ENCODE data around the gene POU5F1.
"Not testable (repeated sequence)": the region's sequence is repeated elsewhere in the genome, so short reads cannot be mapped to it uniquely, and the experiment has no call there.

Gene POU5F1

DNA sequence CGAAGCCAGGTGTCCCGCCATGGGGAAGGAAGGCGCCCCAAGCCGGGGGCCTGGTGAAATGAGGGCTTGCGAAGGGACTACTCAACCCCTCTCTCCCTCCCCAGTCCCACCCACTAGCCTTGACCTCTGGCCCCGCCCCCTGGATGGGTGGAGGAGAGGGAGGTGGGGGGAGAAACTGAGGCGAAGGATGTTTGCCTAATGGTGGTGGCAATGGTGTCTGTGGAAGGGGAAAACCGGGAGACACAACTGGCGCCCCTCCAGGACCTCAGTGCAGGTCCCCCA is at the start of gene POU5F1:
TSS of gene POU5F1 (minus strand) at position 83 of the 282 bp plus-strand sequence. CDS start at position 21, 62 bp downstream.
- H3K27ac ChIP-seq = no peak within 1 kb of the TSS
- TF ChIP-seq, protein P1, sequence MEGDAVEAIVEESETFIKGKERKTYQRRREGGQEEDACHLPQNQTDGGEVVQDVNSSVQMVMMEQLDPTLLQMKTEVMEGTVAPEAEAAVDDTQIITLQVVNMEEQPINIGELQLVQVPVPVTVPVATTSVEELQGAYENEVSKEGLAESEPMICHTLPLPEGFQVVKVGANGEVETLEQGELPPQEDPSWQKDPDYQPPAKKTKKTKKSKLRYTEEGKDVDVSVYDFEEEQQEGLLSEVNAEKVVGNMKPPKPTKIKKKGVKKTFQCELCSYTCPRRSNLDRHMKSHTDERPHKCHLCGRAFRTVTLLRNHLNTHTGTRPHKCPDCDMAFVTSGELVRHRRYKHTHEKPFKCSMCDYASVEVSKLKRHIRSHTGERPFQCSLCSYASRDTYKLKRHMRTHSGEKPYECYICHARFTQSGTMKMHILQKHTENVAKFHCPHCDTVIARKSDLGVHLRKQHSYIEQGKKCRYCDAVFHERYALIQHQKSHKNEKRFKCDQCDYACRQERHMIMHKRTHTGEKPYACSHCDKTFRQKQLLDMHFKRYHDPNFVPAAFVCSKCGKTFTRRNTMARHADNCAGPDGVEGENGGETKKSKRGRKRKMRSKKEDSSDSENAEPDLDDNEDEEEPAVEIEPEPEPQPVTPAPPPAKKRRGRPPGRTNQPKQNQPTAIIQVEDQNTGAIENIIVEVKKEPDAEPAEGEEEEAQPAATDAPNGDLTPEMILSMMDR (conservative IDR thresholded peaks at IDR 0.05) = no peak

DNA sequence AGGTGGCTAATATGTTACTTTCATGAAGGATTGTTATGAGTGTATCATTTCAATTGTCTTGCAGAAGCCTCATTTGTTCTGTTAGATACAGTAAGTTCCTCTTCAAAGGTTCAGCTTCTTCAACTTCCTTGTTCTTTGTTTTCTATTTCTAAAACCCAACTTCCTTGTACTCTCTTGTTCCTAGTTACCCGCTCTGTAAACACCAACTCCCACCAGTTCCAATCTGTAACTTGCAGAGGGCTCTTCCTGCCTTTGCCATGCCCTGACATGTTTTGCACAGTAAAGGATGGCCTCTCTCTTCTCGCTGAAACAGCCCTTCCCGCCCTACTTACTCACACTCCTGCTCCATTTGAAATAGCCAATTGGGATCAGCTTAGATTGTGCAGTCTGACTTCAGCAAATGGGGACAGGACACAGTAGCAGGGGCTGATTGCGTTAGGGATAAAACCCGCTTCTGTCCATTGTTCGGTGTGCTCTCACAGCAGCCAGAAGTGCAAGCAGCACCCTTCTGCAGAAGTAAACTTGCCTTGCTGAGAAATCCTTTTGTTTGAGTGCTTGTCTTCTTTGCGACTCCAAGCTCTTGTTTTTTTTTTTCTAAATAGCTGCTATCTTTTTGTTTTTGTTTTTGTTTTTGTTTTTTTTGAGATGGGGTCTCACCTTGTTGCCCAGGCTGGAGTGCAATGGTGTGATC is 45.9 kb upstream of the POU5F1 start:
- peak overlapping the region; percentile 16 for H3K27ac ChIP-seq
- TF ChIP-seq, protein P1 (conservative IDR thresholded peaks at IDR 0.05) = no peak

DNA sequence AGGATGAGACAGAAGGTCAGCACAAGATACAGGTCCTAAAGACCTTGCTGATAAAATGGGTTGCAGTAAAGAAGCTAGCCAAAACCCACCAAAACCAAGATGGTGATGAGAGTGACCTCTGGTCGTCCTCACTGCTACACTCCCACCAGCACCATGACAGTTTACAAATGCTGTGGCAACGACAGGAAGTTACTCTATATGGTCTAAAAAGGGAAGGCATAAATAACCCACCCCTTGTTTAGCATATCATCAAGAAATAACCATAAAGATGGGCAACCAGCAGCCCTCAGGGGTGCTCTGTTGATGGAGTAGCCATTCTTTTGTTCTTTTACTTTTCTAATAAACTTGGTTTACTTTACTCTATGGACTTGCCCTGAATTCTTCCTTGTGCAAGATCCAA is 44.7 kb upstream of the POU5F1 start:
- not testable (repeated sequence) for H3K27ac ChIP-seq

DNA sequence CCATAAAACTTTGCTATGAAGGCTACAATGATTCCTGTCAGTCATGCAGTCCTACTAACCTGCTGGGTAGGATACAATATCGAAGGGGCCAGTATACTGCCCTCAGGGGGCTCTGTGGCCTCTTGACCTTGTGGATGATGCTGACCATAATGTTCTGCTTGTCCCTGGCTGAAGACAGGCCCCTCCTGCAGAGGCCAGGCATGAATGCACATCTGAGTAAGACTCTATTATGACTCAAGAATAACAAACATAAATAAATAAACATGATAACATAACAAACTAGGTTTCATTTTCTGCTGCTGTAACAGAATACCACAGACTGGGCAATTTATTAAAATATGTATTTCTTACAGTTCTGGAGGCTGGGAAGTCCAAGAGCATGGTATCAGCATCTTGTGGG is 44.0 kb upstream of the POU5F1 start:
- H3K27ac ChIP-seq = no peak overlapping the region
- TF ChIP-seq, protein P1 (conservative IDR thresholded peaks at IDR 0.05) = no peak

DNA sequence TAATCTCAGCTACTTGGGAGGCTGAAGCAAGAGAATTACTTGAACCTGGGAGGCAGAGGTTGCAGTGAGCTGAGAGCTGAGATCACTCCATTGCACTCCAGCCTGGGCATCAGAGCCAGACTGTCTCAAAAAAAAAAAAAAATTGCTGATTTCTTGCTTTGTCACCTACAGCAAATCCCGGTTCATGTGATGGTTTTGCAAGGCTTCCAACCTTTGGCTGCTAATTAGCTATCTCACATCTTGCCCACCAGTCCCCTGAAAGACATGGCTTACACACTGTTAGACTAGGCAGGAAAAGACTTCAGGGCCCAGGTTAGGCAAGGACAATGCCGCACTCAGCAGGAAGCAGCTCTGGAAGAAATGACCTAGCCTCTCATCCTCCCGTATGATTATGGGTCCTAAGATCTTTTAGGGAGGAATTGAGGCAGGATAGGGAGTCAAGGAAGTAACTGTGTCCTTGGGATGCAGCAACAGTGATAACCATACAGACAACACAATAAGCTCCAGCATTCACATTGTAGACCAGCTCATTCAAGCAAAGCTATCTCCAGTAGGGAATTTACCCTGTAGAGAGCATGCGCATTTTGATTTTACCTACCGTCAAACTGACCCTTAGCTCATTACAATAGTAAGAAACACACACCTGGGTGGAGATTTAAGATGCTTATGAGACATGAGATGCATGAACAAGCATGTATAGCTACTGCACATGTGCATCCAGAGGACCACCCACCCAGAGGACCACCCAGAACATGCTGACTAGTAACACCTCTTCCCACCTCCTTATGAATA is 40.5 kb upstream of the POU5F1 start:
- TF ChIP-seq, protein P1 (conservative IDR thresholded peaks at IDR 0.05) = no peak
- H3K27ac ChIP-seq = no peak overlapping the region

DNA sequence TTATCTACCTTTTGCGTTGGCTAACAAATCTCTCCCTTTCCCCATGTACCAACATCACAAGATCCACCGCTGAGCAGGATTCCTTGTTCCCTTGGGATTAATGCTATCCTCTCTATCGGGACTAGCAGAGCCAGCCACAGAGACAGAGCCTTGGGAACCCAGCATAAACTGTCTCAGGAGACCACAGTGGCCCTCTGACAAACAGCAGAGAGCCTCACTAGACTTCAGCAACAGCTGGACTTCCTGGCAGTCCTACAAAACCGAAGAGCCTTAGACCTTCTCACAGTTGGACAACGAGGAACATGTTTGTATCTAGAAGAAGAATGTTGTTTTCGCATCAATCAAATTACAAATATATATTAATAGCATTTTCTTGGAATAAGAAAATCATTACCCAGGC is 39.6 kb upstream of the POU5F1 start:
- TF ChIP-seq, protein P1 (conservative IDR thresholded peaks at IDR 0.05) = no peak
- no peak overlapping the region for H3K27ac ChIP-seq

DNA sequence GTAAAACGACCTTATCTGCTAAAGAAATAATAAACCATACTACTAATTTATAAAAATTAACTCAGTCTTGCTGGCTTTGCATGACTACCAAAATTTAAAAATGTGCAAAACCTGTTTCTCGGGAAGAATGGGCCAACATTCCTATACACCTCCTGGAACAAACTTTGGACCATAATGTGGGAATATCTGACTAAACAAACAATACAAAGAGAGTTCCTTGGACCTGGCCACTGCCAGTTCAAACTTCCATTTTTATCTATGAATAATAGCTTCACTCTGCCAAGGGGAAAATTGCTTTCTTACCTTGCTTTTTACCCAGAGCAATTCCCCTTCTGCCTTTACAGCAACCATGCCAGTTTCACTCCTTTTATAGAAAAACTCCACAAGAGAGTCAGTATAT is 38.7 kb upstream of the POU5F1 start:
- TF ChIP-seq, protein P1 (conservative IDR thresholded peaks at IDR 0.05) = no peak

DNA sequence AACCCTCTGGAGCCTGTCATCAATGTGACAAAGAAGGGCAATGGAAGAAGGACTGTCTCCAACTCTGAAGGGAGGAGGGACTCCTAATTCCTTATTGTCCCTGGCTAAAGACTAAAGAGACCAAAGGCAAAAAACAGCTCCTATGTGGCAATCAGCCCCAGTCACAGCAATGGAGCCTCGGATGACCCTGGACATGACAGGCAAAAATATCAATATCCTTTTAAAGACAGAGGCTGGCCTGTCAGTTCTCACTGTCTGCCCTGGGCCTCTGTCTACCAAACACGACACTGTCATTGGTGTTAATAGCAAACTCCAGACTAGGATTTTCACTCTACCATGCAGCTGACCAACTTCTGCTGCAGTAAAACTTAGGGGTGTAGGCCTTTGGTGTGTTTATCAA is 38.0 kb upstream of the POU5F1 start:
- no peak overlapping the region for H3K27ac ChIP-seq

More for the DNA sequence above, 38.7 kb upstream of the POU5F1 start:
- H3K27ac ChIP-seq = no peak overlapping the region

More for the DNA sequence above, 38.0 kb upstream of the POU5F1 start:
- TF ChIP-seq, protein P1 (conservative IDR thresholded peaks at IDR 0.05) = no peak
